Testis (tissue), 2 donors: Measurements from ENCODE around the gene SPATA33.

ENCODE experiments used
- POLR2A ChIP-seq: fragments of 450-650 bp; IDR thresholded peaks from one replicate; pipeline ENCODE4 v1.6.1; 2017; ENCODE audit warnings: antibody characterized with exemption, mild to moderate bottlenecking, moderate library complexity
- TF ChIP-seq, protein P1 (sequence below), 3 experiments: fragments of 450-650 bp in 2 of 3; fragments of 200-600 bp in 1 of 3; sonication (generic) in 1 of 3; IDR thresholded peaks; one replicate each; pipeline ENCODE4 v1.5.1; 2016 to 2019; ENCODE audit warnings: antibody characterized with exemption in 3 of 3, mild to moderate bottlenecking in 2 of 3, moderate library complexity in 1 of 3

DNA sequence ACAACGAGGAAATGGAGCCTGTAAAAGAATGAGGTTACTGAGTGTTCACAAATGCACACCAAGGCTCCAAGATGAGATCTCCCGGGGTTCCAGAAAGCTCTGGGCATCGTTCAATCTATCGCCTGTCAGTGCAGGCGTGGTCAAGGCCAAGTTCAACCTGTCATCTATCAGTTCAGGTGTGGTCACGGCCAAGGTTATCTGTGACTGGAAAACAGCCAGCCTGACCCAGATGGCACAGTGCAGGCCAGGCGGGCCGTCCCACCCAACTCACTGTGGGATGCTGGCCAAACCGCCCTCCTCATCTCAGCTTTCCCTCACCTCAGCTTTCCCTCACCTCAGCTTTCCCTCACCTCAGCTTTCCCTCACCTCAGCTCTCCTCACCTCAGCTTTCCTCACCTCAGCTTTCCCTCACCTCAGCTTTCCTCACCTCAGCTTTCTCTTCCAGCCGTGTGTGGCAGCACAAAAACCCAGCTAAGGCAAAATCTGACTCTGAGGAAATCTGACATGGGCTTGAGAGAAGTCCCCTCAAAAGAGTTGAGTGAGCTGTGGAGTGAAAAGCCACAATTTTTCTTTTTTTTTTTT is 2.5 kb upstream of the SPATA33 start:
- TF ChIP-seq, protein P1, sequence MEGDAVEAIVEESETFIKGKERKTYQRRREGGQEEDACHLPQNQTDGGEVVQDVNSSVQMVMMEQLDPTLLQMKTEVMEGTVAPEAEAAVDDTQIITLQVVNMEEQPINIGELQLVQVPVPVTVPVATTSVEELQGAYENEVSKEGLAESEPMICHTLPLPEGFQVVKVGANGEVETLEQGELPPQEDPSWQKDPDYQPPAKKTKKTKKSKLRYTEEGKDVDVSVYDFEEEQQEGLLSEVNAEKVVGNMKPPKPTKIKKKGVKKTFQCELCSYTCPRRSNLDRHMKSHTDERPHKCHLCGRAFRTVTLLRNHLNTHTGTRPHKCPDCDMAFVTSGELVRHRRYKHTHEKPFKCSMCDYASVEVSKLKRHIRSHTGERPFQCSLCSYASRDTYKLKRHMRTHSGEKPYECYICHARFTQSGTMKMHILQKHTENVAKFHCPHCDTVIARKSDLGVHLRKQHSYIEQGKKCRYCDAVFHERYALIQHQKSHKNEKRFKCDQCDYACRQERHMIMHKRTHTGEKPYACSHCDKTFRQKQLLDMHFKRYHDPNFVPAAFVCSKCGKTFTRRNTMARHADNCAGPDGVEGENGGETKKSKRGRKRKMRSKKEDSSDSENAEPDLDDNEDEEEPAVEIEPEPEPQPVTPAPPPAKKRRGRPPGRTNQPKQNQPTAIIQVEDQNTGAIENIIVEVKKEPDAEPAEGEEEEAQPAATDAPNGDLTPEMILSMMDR (IDR thresholded peaks at IDR 0.05): no peak
- no peak for TF ChIP-seq POLR2A
